HFFc6 (cell line): ENCODE measurements around the gene IQGAP3. TPM values are rescaled to one million over a fixed set of nuclear protein-coding genes. Genes with fewer than 3 reads are reported as not detected.

ENCODE experiments used
- DNase-seq: peaks from one replicate; pipeline ENCODE4 v3.0.0-alpha.2; 2018
- H3K27ac Mint-ChIP-seq: 2 replicates; pipeline ENCODE4 v1.8.0; 2020; ENCODE audit warnings: mild to moderate bottlenecking, mixed read lengths
- H3K27me3 Mint-ChIP-seq: 2 replicates; pipeline ENCODE4 v1.8.0; 2021; ENCODE audit warnings: mild to moderate bottlenecking, moderate library complexity, mixed read lengths; ENCODE audit not compliant: insufficient read depth
- H3K36me3 Mint-ChIP-seq: 2 replicates; pipeline ENCODE4 v1.8.0; 2021; ENCODE audit warnings: low read depth, mixed read lengths
- H3K4me1 Mint-ChIP-seq: 2 replicates; pipeline ENCODE4 v1.8.0; 2020; ENCODE audit warnings: low read depth, mixed read lengths
- H3K4me3 Mint-ChIP-seq: 2 replicates; pipeline ENCODE4 v1.8.0; 2020; ENCODE audit warnings: mild to moderate bottlenecking, moderate library complexity, mixed read lengths
- H3K9me3 Mint-ChIP-seq: 2 replicates; pipeline ENCODE4 v1.8.0; 2020; ENCODE audit warnings: mild to moderate bottlenecking, mixed read lengths
- CTCF ChIP-seq: fragments of 200-600 bp; sonication (generic); IDR thresholded peaks from 2 replicates; pipeline ENCODE4 v1.5.0; 2021; ENCODE audit warnings: antibody characterized with exemption, mild to moderate bottlenecking
- total RNA-seq, 6 experiments: library from RNA; stranded (reverse); fragmentation: NEBNext Ultra II Directional; extraction: Animal tissue kit (Norgen Biotek cat#: 25700); gene quantifications; 2 replicates in 1 of 6; 3 replicates in 5 of 6; pipeline ENCODE4 v1.2.3, GENCODE V29; 2021

Gene IQGAP3
- total RNA-seq, 6 experiments from 2014 or later = 13.9 to 33.3 (median 29.0) TPM

GRCh38 chr1:156504821-156505678 lies 67.3 kb downstream of the IQGAP3 start:
- TF ChIP-seq CTCF = no peak
- Mint-ChIP-seq H3K36me3 (no peaks in the 10 kb centered on the region), H3K9me3 (no peaks in the 10 kb centered on the region), H3K27me3 (peaks cover 2% of the 10 kb centered on the region), H3K27ac (peak overlapping the region; percentile 97), H3K4me3 (peak overlapping the region; percentile 83), H3K4me1 (peaks cover 72% of the 10 kb centered on the region)
- DNase-seq = peak; percentile 97

- Mint-ChIP-seq H3K36me3 (no peaks in the 10 kb centered on the region), H3K27ac (peak overlapping the region; percentile 97), H3K27me3 (peaks cover 2% of the 10 kb centered on the region), H3K9me3 (no peaks in the 10 kb centered on the region), H3K4me3 (peak overlapping the region; percentile 83), H3K4me1 (peaks cover 65% of the 10 kb centered on the region)
- DNase-seq = no peak
- TF ChIP-seq CTCF = no peak
These were observed 67.9 kb downstream of the IQGAP3 start for GRCh38 chr1:156504438-156504813.

GRCh38 chr1:156503698-156504437 lies 68.5 kb downstream of the IQGAP3 start:
- peak overlapping the region; percentile 97 for H3K27ac Mint-ChIP-seq
- no peaks in the 10 kb centered on the region for H3K9me3 Mint-ChIP-seq
- DNase-seq = no peak
- peak overlapping the region; percentile 83 for H3K4me3 Mint-ChIP-seq
- TF ChIP-seq CTCF = no peak
- no peaks in the 10 kb centered on the region for H3K36me3 Mint-ChIP-seq
- H3K27me3 Mint-ChIP-seq = peaks cover 2% of the 10 kb centered on the region
- peaks cover 60% of the 10 kb centered on the region for H3K4me1 Mint-ChIP-seq

- Mint-ChIP-seq H3K9me3 (no peaks in the 10 kb centered on the region), H3K27ac (peak overlapping the region; percentile 97), H3K4me3 (peak overlapping the region; percentile 83), H3K27me3 (peaks cover 2% of the 10 kb centered on the region), H3K36me3 (no peaks in the 10 kb centered on the region), H3K4me1 (peaks cover 60% of the 10 kb centered on the region)
- no peak for TF ChIP-seq CTCF
- DNase-seq = peak; percentile 91
These were observed 69.3 kb downstream of the IQGAP3 start for GRCh38 chr1:156502894-156503697.

- H3K4me3 Mint-ChIP-seq = peak overlapping the region; percentile 83
- H3K4me1 Mint-ChIP-seq = peaks cover 63% of the 10 kb centered on the region
- no peak for TF ChIP-seq CTCF
- H3K27me3 Mint-ChIP-seq = peaks cover 2% of the 10 kb centered on the region
- peaks cover under 1% of the 10 kb centered on the region; the same call in 1 of the 2 replicates for H3K36me3 Mint-ChIP-seq
- H3K9me3 Mint-ChIP-seq = no peaks in the 10 kb centered on the region
- H3K27ac Mint-ChIP-seq = peak overlapping the region; percentile 97
- no peak for DNase-seq
These were observed 69.9 kb downstream of the IQGAP3 start for GRCh38 chr1:156502391-156502893.
